ENCODE results near the gene SEC14L3. TPM values are rescaled to one million over a fixed set of nuclear protein-coding genes. Genes with fewer than 3 reads are reported as not detected.

The SEC14L3 gene
- total and polyA plus RNA-seq, 2 of the 13 experiments (the other 11 are each of a cell fraction or from before 2014, with no cell fraction given): not detected

GRCh38 chr22:30425616-30426387, 46.0 kb downstream of the SEC14L3 start, which contains the start of gene MTFP1 (continued):
- no peak for TF ChIP-seq TIGD3 (CRISPR knock-in tag; IDR thresholded peaks at IDR 0.05; ENCODE audit: borderline replicate concordance)
- TF ChIP-seq TBP (CRISPR knock-in tag; IDR thresholded peaks at IDR 0.05): no peak
- TF ChIP-seq GMEB2 (CRISPR knock-in tag; IDR thresholded peaks at IDR 0.05; ENCODE audit: low read depth): no peak
- no peak for TF ChIP-seq RBAK (CRISPR knock-in tag; IDR thresholded peaks at IDR 0.05)
- 0 out of 2 replicates have a peak, but pooled peaks have one; percentile 24 for TF ChIP-seq ZNF572 (CRISPR knock-in tag; IDR thresholded peaks at IDR 0.05)
- 0 out of 2 replicates have a peak, but pooled peaks have one; percentile 66 for TF ChIP-seq ZNF354B (CRISPR knock-in tag; IDR thresholded peaks at IDR 0.05)
- peak; percentile 70 for TF ChIP-seq MYC (CRISPR knock-in tag; IDR thresholded peaks at IDR 0.05; ENCODE audit: borderline replicate concordance)
- no peak for TF ChIP-seq PHB2 (IDR thresholded peaks at IDR 0.05; ENCODE audit: partially characterized antibody)
- no peak for TF ChIP-seq ZNF292 (CRISPR knock-in tag; IDR thresholded peaks at IDR 0.05; ENCODE audit: borderline replicate concordance, low read depth)
- TF ChIP-seq TFDP1 (CRISPR knock-in tag; IDR thresholded peaks at IDR 0.05; ENCODE audit: borderline replicate concordance): peak; percentile 73; the same call in 1 of the 2 replicates
- TF ChIP-seq ZBTB21 (CRISPR knock-in tag; IDR thresholded peaks at IDR 0.05): no peak
- TF ChIP-seq ZNF17 (CRISPR knock-in tag; IDR thresholded peaks at IDR 0.05): no peak
- no peak for TF ChIP-seq ZEB1 (IDR thresholded peaks at IDR 0.05; ENCODE audit: insufficient replicate concordance, low read depth)
- TF ChIP-seq SNAPC5 (CRISPR knock-in tag; IDR thresholded peaks at IDR 0.05; ENCODE audit: borderline replicate concordance): no peak
- no peak for TF ChIP-seq ZNF276 (CRISPR knock-in tag; IDR thresholded peaks at IDR 0.05; ENCODE audit: low read depth)
- peak; percentile 40; the same call in 1 of the 2 replicates for TF ChIP-seq ZBTB38 (CRISPR knock-in tag; IDR thresholded peaks at IDR 0.05)
- TF ChIP-seq NCOA5 (CRISPR knock-in tag; IDR thresholded peaks at IDR 0.05): no peak
- no peak for TF ChIP-seq TRIM22 (IDR thresholded peaks at IDR 0.05)
- no peak; the same call in 1 of the 2 replicates for TF ChIP-seq ZNF891 (CRISPR knock-in tag; IDR thresholded peaks at IDR 0.05)
- TF ChIP-seq ZSCAN9 (CRISPR knock-in tag; IDR thresholded peaks at IDR 0.05; ENCODE audit: borderline replicate concordance): no peak
- TF ChIP-seq ZNF225 (CRISPR knock-in tag; IDR thresholded peaks at IDR 0.05): peak; percentile 72; the same call in 1 of the 2 replicates
- no peak for TF ChIP-seq ZNF234 (CRISPR knock-in tag; conservative IDR thresholded peaks at IDR 0.05)

Data from HepG2 (cell line).